Ureter (tissue), 1 donor: ENCODE results near the gene LIPG. TPM values are rescaled to one million over a fixed set of nuclear protein-coding genes. Genes with fewer than 3 reads are reported as not detected.

Source experiments
- DNase-seq: peaks from one replicate; pipeline ENCODE4 v3.0.0-alpha.2; 2020; ENCODE audit warnings: low spot score
- total RNA-seq: library from RNA; stranded (reverse); gene quantifications from one replicate; pipeline ENCODE4 v1.2.4, GENCODE V29; 2023
- donor health status: DM: yes; HTN: yes; CAD: no.

Gene LIPG
- total RNA-seq, 1 donor from 2014 or later, result 6.2 TPM

GRCh38 chr18:49612515-49613033, 50.7 kb downstream of the LIPG start:
- no peak for DNase-seq

- DNase-seq, result no peak
These were observed 51.3 kb downstream of the LIPG start for GRCh38 chr18:49613141-49613640.

- DNase-seq, result no peak
These were observed 51.8 kb downstream of the LIPG start for GRCh38 chr18:49613641-49614151.

- no peak for DNase-seq
These were observed 54.9 kb downstream of the LIPG start for GRCh38 chr18:49616618-49617328.

GRCh38 chr18:49617329-49617695, 55.5 kb downstream of the LIPG start:
- DNase-seq, result no peak

- DNase-seq, result no peak
These were observed 56.0 kb downstream of the LIPG start for GRCh38 chr18:49617865-49618264.

GRCh38 chr18:49618742-49619681, 57.2 kb downstream of the LIPG start:
- DNase-seq, result no peak

GRCh38 chr18:49619801-49620200, 57.9 kb downstream of the LIPG start:
- DNase-seq, result no peak

GRCh38 chr18:49621301-49621700, 59.4 kb downstream of the LIPG start:
- no peak for DNase-seq

- no peak for DNase-seq
These were observed 60.0 kb downstream of the LIPG start for GRCh38 chr18:49621717-49622351.

GRCh38 chr18:49623571-49623970, 61.7 kb downstream of the LIPG start:
- DNase-seq, result no peak

GRCh38 chr18:49625021-49625691, 63.3 kb downstream of the LIPG start:
- DNase-seq, result no peak

GRCh38 chr18:49626842-49627467, 65.1 kb downstream of the LIPG start:
- no peak for DNase-seq

GRCh38 chr18:49628119-49628518, 66.3 kb downstream of the LIPG start:
- no peak for DNase-seq

- no peak for DNase-seq
These were observed 67.3 kb downstream of the LIPG start for GRCh38 chr18:49628881-49629795.

GRCh38 chr18:49630246-49630699, 68.4 kb downstream of the LIPG start:
- no peak for DNase-seq

- DNase-seq, result no peak
These were observed 69.4 kb downstream of the LIPG start for GRCh38 chr18:49631146-49631866.

- no peak for DNase-seq
These were observed 70.7 kb downstream of the LIPG start for GRCh38 chr18:49632588-49632987.

- DNase-seq, result no peak
These were observed 76.4 kb downstream of the LIPG start for GRCh38 chr18:49638209-49638785.
